Measurements from ENCODE around the gene A2ML1. TPM values are rescaled to one million over a fixed set of nuclear protein-coding genes. Genes with fewer than 3 reads are reported as not detected.
"Not testable (repeated sequence)": the region's sequence is repeated elsewhere in the genome, so short reads cannot be mapped to it uniquely, and the experiment has no call there.

A2ML1 gene
- total RNA-seq, 1 experiment from 2014 or later = not detected

- DNase-seq (ENCODE audit: low spot score) = no peak
Observed at GRCh38 chr12:8852119-8852518, 29.7 kb downstream of the A2ML1 start.

DNA sequence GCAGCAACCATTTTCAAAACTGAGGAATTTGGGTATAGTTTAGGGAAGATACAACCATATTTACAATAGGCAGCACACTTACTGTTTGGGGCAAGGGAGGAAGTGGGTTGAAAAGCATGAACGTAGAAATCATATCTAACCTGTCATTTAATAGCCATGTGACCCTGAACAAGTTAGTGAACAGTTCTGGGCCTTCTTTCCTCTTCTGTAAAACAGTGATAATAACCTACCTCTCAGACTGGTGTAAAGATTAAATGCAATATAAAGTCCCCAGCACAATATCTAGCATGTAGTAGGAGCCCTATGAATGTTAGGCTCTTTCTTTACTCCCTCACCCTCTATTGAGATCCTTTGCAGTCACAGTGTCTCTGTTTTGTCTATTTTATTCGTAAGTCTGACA, 33.5 kb downstream of the A2ML1 start:
- DNase-seq (ENCODE audit: low spot score) = no peak

DNA sequence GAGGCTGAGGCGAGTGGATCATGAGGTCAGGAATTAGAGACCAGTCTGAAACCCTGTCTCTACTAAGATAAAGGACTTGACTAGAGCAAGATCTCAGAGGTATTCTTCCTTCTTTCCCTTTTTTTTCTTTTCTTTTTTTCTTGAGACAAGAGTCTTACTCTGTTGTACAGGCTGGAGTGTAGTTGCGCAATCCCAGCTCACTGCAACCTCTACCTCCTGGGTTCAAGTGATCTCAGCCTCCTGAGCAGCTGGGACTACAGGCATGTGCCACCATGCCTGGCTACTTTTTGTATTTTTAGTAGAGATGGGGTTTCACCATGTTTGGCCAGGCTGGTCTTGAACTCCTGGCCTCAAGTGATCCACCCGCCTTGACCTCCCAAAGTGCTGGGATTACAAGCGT, 37.0 kb downstream of the A2ML1 start:
- DNase-seq (ENCODE audit: low spot score) = not testable (repeated sequence)

DNA sequence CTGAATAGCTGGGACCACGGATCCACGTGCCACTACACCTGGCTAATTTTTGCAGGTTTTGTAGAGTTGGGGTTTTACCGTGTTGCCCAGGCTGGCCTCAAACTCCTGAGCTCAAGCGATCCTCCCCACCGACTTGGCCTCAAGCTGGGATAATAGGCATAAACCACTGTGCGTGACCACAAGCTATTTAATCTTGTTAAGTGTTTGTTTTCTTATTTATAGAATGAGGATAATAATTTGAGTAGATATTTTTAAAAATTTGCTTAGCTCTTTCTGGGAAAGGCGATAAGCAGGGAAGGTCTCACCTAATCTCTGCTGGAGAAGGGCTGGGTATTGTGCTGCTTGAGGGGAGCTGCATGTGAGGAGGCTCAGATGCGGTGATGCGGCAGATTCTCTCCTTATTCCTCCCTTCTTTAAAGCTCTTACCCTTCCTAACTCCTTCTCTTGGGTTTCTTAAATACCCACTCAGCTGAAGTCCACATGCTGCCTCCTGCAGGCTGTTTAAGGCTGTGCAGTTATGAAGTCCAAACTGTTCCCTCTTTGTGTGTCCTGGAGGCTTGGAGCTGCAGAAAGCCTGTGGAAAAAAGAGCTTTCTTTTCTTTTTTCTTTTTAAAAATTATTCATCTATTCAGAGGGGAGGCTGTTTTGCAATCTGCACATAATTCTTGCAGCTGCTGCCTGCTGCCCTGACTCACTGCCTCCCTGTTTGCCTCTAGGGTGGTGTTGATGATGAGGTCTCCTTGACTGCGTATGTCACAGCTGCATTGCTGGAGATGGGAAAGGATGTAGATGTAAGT, 37.9 kb downstream of the A2ML1 start:
- peak; percentile 6 for DNase-seq (ENCODE audit: low spot score)

GRCh38 chr12:8866429-8866828, 44.0 kb downstream of the A2ML1 start:
- DNase-seq (ENCODE audit: low spot score) = no peak

DNA sequence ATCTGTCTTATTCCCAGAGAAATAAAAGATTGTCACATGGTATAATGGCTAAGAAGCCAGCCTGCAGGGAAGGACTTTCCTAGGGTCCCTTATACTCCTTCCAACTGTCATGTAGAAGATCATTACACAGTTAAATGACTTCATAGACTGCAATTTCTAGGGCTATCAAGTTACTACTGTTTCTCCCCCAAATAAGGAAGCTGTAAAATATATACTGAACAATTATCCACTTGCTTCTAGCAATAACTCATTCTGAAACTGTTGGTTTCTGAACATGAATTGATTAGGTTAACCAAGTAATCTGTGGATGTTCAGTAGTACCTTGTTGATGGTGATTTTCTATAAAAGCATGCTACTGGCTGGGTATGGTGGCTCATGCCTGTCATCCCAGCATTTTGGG, 44.6 kb downstream of the A2ML1 start:
- no peak for DNase-seq (ENCODE audit: low spot score)

GRCh38 chr12:8867786-8868185, 45.4 kb downstream of the A2ML1 start:
- no peak for DNase-seq (ENCODE audit: low spot score)

- DNase-seq (ENCODE audit: low spot score) = no peak
Observed at GRCh38 chr12:8870586-8870985, 48.2 kb downstream of the A2ML1 start.

DNA sequence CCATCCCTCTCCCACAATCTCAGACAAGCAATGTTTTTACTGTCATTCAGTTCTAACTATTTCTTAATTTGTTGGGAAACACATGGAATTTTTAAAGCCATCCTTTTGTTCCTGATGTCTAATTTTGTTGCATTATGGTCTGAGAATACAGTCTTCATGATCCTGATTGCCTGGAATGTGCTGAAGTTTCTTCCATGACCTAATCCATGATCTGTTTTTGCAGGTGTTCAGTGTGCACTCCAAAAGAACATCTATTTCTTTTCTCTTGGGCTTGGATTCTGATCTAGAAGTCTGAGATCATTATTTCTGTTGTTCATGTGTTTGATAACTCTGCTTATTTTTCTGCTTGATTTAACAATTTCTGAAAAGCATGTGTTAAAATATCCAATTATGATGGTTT, 48.6 kb downstream of the A2ML1 start:
- DNase-seq (ENCODE audit: low spot score) = no peak

- no peak for DNase-seq (ENCODE audit: low spot score)
Observed at GRCh38 chr12:8876887-8877286, 54.5 kb downstream of the A2ML1 start.

DNA sequence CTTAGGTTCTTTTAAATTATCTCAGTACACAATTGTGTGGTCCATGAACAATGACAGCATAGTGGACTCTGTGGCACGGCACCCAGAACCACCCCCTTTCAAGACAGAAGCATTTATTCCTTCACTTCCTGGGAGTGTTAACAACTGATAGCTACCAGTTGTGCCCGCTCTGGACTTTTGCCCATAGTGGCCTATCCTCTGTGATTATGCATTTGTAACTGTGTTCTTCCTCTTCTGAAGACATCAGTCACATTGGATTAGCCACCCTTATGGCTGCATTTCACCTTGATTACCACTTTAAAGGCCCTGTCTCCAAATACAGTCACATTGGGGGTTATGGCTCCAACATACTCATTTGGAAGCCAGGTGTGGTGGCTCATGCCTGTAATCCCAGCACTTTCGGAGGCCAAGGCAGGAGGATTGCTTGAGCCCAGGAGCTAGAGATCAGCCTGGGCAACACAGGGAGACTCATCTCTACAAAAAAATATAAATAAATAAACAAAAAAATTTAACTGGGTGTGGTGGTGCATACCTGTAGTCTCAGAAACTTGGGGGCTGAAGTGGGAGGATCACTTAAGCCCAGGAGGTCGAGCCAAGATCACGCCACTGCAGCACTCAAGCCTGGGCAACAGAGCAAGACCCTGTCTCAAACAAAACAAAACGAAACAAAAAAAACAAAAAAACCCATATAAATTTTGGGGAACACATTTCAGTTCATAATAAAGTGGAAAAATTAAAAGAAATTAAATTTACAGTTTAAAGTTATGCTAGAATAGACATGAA, 64.3 kb downstream of the A2ML1 start:
- no peak for DNase-seq (ENCODE audit: low spot score)

DNA sequence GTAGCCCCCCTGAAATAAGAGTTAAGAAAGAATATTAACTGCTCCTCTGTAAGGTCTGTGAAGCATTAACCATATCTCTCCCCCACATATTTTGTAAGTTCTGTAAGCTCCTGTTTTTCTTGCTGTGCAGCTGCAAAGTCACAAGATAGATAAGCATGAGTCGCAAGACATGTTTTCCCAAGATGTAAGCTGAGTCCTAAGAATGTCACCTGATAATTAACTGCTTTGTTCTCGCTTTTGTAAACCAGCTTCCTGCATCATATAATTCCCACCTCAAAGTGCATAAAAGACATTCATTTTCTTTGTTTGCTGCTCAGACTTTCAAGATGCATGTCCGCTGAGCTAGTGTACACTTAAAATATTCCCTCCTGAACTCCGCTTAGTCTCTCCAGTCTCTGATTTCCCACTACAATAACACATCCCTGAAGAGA, 64.9 kb downstream of the A2ML1 start:
- peak; percentile 7 for DNase-seq (ENCODE audit: low spot score)

DNA sequence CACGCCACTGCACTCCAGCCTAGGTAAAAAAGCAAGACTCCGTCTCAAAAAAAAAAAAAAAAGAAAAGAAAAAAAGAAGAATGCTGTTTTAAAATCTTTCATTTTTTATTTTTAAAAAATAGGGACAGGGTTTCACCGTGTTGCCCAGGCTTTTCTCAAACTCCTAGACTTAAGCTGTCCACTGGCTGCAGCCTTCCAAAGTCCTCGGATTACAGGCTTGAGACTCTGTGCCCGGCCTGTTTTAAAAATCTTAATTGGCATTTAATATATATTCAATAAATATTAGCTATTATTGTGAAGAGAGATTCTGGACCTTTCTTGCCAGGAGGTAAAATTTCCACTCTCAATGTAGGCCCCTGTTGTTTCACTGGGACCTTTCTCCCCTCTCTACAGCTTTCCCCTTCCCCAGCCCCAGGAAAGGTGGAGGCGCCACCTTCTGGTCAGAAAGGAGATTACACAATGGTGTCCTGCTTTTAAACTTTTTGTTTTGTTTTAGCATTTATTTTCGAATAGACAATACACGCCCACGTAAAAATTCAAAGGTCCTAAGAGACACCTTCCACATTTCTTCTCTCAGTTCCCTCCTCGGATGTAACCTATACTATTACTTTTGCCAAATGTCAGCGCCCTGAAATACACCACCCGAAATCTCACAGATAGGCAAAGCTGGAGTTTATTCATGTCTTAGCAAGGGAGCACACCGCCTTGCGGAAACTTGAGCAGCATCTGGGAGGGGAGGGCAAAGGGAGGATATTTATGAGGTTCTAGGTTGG, 68.1 kb downstream of the A2ML1 start:
- DNase-seq (ENCODE audit: low spot score) = peak; percentile 3

- DNase-seq (ENCODE audit: low spot score) = no peak
Observed at GRCh38 chr12:8891976-8892375, 69.6 kb downstream of the A2ML1 start.

DNA sequence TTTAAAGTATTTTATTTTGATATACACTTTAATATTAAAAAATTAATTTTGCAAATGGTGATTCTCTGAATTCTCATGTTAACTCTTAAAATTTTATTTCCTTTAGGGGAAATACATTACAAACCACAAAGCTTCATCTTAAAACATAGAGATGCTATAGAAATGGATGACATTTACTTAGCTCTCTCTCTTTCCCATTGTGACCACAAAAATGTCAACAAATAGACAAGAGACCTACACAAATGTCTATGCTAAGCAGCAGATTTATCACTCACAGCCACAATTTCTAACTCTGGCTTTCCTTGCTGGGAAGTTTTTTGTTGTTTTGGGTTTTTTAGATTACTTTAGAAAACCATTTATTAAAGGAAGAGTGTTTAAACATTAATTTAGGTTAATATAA, 72.0 kb downstream of the A2ML1 start:
- DNase-seq (ENCODE audit: low spot score) = no peak

DNA sequence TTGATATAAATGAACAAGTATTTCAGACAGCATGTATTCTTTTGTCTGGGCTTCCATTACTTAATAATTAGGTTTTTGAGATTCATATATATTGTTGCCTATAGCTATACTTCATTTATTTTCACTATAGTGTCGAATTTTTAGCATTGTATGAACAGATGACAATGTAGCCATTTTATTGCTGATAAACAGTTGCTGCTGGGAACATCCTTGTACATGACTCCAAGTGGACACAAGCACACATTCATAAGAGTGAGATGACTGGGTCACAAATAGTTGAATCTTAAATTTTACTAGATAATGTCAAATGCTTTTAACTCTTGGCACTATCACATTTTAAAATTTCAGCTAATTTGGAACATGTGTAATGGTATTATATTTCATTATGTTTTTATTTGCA, 72.6 kb downstream of the A2ML1 start:
- no peak for DNase-seq (ENCODE audit: low spot score)

DNA sequence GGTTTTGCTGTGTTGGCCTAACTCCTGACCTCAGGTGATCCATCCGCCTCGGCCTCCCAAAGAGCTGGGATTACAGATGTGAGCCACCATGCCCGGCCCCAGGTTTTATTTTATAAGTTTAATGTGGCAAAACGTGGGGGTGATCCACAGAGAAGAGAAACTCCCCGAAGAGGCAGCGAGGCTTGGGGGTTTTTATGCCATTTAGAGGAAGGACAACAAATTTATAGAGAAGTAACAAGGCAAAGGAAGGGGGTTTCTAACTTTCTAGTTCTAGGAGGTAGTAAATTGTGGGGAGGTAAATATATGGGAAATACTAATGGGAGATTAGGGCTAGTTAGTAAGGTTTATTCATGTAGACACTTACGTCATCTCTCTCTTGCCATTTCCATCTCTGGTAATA, 74.7 kb downstream of the A2ML1 start:
- no peak for DNase-seq (ENCODE audit: low spot score)

DNA sequence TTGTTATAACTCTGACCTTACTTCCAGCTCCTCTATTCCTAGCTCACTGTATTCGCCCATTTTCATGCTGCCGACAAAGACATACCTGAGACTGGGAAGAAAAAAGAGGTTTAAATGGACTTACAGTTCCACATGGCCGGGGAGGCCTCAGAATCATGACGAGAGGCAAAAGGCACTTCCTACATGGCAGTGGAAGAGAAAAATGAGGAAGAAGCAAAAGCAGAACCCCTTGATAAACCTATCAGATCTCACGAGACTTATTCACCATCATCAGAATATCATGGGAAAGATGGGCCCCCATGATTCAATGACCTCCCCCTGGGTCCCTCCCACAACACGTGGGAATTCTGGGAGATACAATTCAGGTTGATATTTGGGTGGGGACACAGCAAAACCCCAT, 77.4 kb downstream of the A2ML1 start:
- no peak for DNase-seq (ENCODE audit: low spot score)

- not testable (repeated sequence) for DNase-seq (ENCODE audit: low spot score)
Observed at GRCh38 chr12:8902703-8903102, 80.3 kb downstream of the A2ML1 start.

DNA sequence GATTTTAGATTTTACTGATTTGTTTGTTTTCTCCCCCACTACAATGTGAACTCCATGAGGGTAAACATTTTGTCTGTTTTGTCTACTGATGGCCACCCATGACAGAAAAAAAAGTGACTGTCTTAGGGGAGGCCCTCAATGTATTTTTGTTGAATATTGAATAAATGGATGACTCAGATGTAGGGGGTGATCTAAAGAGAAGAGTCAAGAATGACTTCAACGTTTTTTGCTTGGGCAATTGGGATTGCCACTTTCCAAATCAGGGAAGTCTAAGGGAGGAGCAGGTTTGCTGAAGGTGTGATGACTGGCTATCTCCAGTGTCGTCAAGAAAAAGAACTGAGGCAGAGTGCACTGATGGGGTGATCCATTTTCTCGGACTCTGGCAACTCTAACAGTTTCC, 81.2 kb downstream of the A2ML1 start:
- DNase-seq (ENCODE audit: low spot score) = no peak

GRCh38 chr12:8904665-8905064, 82.2 kb downstream of the A2ML1 start:
- DNase-seq (ENCODE audit: low spot score) = no peak

DNA sequence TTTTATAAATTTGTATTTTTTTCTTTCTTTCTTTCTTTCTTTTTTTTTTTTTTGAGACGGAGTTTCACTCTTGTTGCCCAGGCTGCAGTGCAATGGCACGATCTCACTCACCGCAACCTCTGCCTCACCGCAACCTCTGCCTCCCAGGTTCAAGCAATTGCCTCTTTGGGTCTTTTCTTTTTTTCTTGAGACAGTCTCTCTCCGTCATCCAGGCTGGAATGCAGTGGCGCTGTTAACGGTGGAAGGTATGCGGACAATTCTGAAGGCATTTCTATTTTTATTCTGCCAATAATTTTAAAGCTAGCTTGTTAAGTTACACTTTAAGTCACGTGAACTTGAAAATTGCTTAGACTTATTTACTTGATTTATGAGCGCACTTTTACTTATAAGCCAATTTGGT, 83.1 kb downstream of the A2ML1 start:
- DNase-seq (ENCODE audit: low spot score) = no peak

Data from A172 (cell line).